Measurements from ENCODE around the gene ALPI. TPM values are rescaled to one million over a fixed set of nuclear protein-coding genes. Genes with fewer than 3 reads are reported as not detected.
A peak's percentile ranks its signal among the peaks of the same experiment; 100 is the strongest.

The ALPI gene
- polyA plus RNA-seq, 4 donors: 37.7 to 261 (median 131) TPM

GRCh38 chr2:232501331-232501771, 45.4 kb downstream of the ALPI start:
- Histone ChIP-seq H3K27ac (ENCODE audit: low read depth in 1 of 3, low read length in 2 of 3) (no peak overlapping the region), H3K4me3 (ENCODE audit: low read depth in 1 of 3, low read length in 3 of 3) (no peak overlapping the region), H3K27me3 (ENCODE audit: control insufficient read depth in 3 of 3, insufficient read depth in 3 of 3, low read length in 3 of 3) (peaks cover 0 to 48% (median 20%) of the 10 kb centered on the region in 3 donors), H3K4me1 (ENCODE audit: control insufficient read depth in 3 of 3, insufficient read depth in 2 of 3, low read depth in 1 of 3, low read length in 2 of 3) (peaks cover 0 to 22% (median 0%) of the 10 kb centered on the region in 3 donors), H3K36me3 (ENCODE audit: control insufficient read depth in 3 of 3, insufficient read depth in 2 of 3, low read depth in 1 of 3, low read length in 3 of 3) (no peaks in the 10 kb centered on the region), H3K9me3 (ENCODE audit: control insufficient read depth in 2 of 2, insufficient read depth in 1 of 2, low read depth in 1 of 2, low read length in 1 of 2) (no peaks in the 10 kb centered on the region)
- FAIRE-seq: no peak
- WGBS, 3 donors: 34 to 64% (median 39%) methylated on average over 7 to 9 of the region's 9 CpGs
- DNase-seq: peak in 1 of 2 donors; percentile 35

- no peaks in the 10 kb centered on the region for H3K9me3 ChIP-seq (ENCODE audit: control insufficient read depth in 2 of 2, insufficient read depth in 1 of 2, low read depth in 1 of 2, low read length in 1 of 2)
- H3K4me1 ChIP-seq (ENCODE audit: control insufficient read depth in 3 of 3, insufficient read depth in 2 of 3, low read depth in 1 of 3, low read length in 2 of 3): peaks cover 0 to 22% (median 0%) of the 10 kb centered on the region in 3 donors
- 49 to 54% (median 53%) methylated on average over 9 to 10 of the region's 10 CpGs for WGBS, 3 donors
- no peak for FAIRE-seq
- H3K4me3 ChIP-seq (ENCODE audit: low read depth in 1 of 3, low read length in 3 of 3): no peak overlapping the region
- H3K27me3 ChIP-seq (ENCODE audit: control insufficient read depth in 3 of 3, insufficient read depth in 3 of 3, low read length in 3 of 3): peaks cover 0 to 53% (median 20%) of the 10 kb centered on the region in 3 donors
- DNase-seq: no peak
- no peak overlapping the region for H3K27ac ChIP-seq (ENCODE audit: low read depth in 1 of 3, low read length in 2 of 3)
- no peaks in the 10 kb centered on the region for H3K36me3 ChIP-seq (ENCODE audit: control insufficient read depth in 3 of 3, insufficient read depth in 2 of 3, low read depth in 1 of 3, low read length in 3 of 3)
Measured at GRCh38 chr2:232501794-232502390, 45.9 kb downstream of the ALPI start.

- 4 to 20% (median 13%) methylated on average over 12 to 20 of the region's 21 CpGs for WGBS, 3 donors
- no peak overlapping the region for H3K4me3 ChIP-seq (ENCODE audit: low read depth in 1 of 3, low read length in 3 of 3)
- peaks cover 0 to 22% (median 0%) of the 10 kb centered on the region in 3 donors for H3K4me1 ChIP-seq (ENCODE audit: control insufficient read depth in 3 of 3, insufficient read depth in 2 of 3, low read depth in 1 of 3, low read length in 2 of 3)
- no peaks in the 10 kb centered on the region for H3K36me3 ChIP-seq (ENCODE audit: control insufficient read depth in 3 of 3, insufficient read depth in 2 of 3, low read depth in 1 of 3, low read length in 3 of 3)
- FAIRE-seq: no peak
- peaks cover 0 to 57% (median 20%) of the 10 kb centered on the region in 3 donors for H3K27me3 ChIP-seq (ENCODE audit: control insufficient read depth in 3 of 3, insufficient read depth in 3 of 3, low read length in 3 of 3)
- no peaks in the 10 kb centered on the region for H3K9me3 ChIP-seq (ENCODE audit: control insufficient read depth in 2 of 2, insufficient read depth in 1 of 2, low read depth in 1 of 2, low read length in 1 of 2)
- peak in 1 of 2 donors; percentile 51 for DNase-seq
- H3K27ac ChIP-seq (ENCODE audit: low read depth in 1 of 3, low read length in 2 of 3): no peak overlapping the region
Measured at GRCh38 chr2:232502511-232502910, 46.6 kb downstream of the ALPI start.

- peak; percentile 9 to 83 for DNase-seq
- no peak overlapping the region for H3K27ac ChIP-seq (ENCODE audit: low read depth in 1 of 3, low read length in 2 of 3)
Measured at GRCh38 chr2:232502911-232503808, 47.2 kb downstream of the ALPI start.

GRCh38 chr2:232503809-232504323, 47.9 kb downstream of the ALPI start:
- no peak overlapping the region for H3K4me3 ChIP-seq (ENCODE audit: low read depth in 1 of 3, low read length in 3 of 3)
- DNase-seq (peak in 1 of 2 donors; percentile 23), FAIRE-seq (no peak)
- no peaks in the 10 kb centered on the region for H3K36me3 ChIP-seq (ENCODE audit: control insufficient read depth in 3 of 3, insufficient read depth in 2 of 3, low read depth in 1 of 3, low read length in 3 of 3)
- H3K27ac ChIP-seq (ENCODE audit: low read depth in 1 of 3, low read length in 2 of 3): no peak overlapping the region
- 19 to 31% (median 26%) methylated on average over 16 of the region's 16 CpGs for WGBS, 3 donors
- peaks cover 0 to 61% (median 20%) of the 10 kb centered on the region in 3 donors for H3K27me3 ChIP-seq (ENCODE audit: control insufficient read depth in 3 of 3, insufficient read depth in 3 of 3, low read length in 3 of 3)
- H3K9me3 ChIP-seq (ENCODE audit: control insufficient read depth in 2 of 2, insufficient read depth in 1 of 2, low read depth in 1 of 2, low read length in 1 of 2): no peaks in the 10 kb centered on the region
- H3K4me1 ChIP-seq (ENCODE audit: control insufficient read depth in 3 of 3, insufficient read depth in 2 of 3, low read depth in 1 of 3, low read length in 2 of 3): peaks cover 0 to 22% (median 0%) of the 10 kb centered on the region in 3 donors

More at GRCh38 chr2:232502911-232503808, 47.2 kb downstream of the ALPI start:
- H3K4me3 ChIP-seq (ENCODE audit: low read depth in 1 of 3, low read length in 3 of 3): peak overlapping the region in 2 of 3 donors; percentile 12 to 37
- no peak for FAIRE-seq
- 1 to 3% (median 2%) methylated on average over 57 to 74 of the region's 75 CpGs for WGBS, 3 donors
- peaks cover 0 to 61% (median 20%) of the 10 kb centered on the region in 3 donors for H3K27me3 ChIP-seq (ENCODE audit: control insufficient read depth in 3 of 3, insufficient read depth in 3 of 3, low read length in 3 of 3)
- H3K9me3 ChIP-seq (ENCODE audit: control insufficient read depth in 2 of 2, insufficient read depth in 1 of 2, low read depth in 1 of 2, low read length in 1 of 2): no peaks in the 10 kb centered on the region
- peaks cover 0 to 22% (median 0%) of the 10 kb centered on the region in 3 donors for H3K4me1 ChIP-seq (ENCODE audit: control insufficient read depth in 3 of 3, insufficient read depth in 2 of 3, low read depth in 1 of 3, low read length in 2 of 3)
- no peaks in the 10 kb centered on the region for H3K36me3 ChIP-seq (ENCODE audit: control insufficient read depth in 3 of 3, insufficient read depth in 2 of 3, low read depth in 1 of 3, low read length in 3 of 3)

GRCh38 chr2:232504438-232504837, 48.5 kb downstream of the ALPI start:
- no peaks in the 10 kb centered on the region for H3K9me3 ChIP-seq (ENCODE audit: control insufficient read depth in 2 of 2, insufficient read depth in 1 of 2, low read depth in 1 of 2, low read length in 1 of 2)
- no peaks in the 10 kb centered on the region for H3K36me3 ChIP-seq (ENCODE audit: control insufficient read depth in 3 of 3, insufficient read depth in 2 of 3, low read depth in 1 of 3, low read length in 3 of 3)
- FAIRE-seq (no peak), DNase-seq (no peak)
- 66 to 84% (median 75%) methylated on average over 2 of the region's 2 CpGs for WGBS, 3 donors
- H3K4me3 ChIP-seq (ENCODE audit: low read depth in 1 of 3, low read length in 3 of 3): no peak overlapping the region
- peaks cover 0 to 22% (median 0%) of the 10 kb centered on the region in 3 donors for H3K4me1 ChIP-seq (ENCODE audit: control insufficient read depth in 3 of 3, insufficient read depth in 2 of 3, low read depth in 1 of 3, low read length in 2 of 3)
- H3K27ac ChIP-seq (ENCODE audit: low read depth in 1 of 3, low read length in 2 of 3): no peak overlapping the region
- peaks cover 0 to 61% (median 20%) of the 10 kb centered on the region in 3 donors for H3K27me3 ChIP-seq (ENCODE audit: control insufficient read depth in 3 of 3, insufficient read depth in 3 of 3, low read length in 3 of 3)

GRCh38 chr2:232505856-232506255, 49.9 kb downstream of the ALPI start:
- Histone ChIP-seq H3K27me3 (ENCODE audit: control insufficient read depth in 3 of 3, insufficient read depth in 3 of 3, low read length in 3 of 3) (peaks cover 0 to 57% (median 17%) of the 10 kb centered on the region in 3 donors), H3K36me3 (ENCODE audit: control insufficient read depth in 3 of 3, insufficient read depth in 2 of 3, low read depth in 1 of 3, low read length in 3 of 3) (no peaks in the 10 kb centered on the region), H3K4me3 (ENCODE audit: low read depth in 1 of 3, low read length in 3 of 3) (no peak overlapping the region), H3K4me1 (ENCODE audit: control insufficient read depth in 3 of 3, insufficient read depth in 2 of 3, low read depth in 1 of 3, low read length in 2 of 3) (peaks cover 0 to 22% (median 0%) of the 10 kb centered on the region in 3 donors), H3K9me3 (ENCODE audit: control insufficient read depth in 2 of 2, insufficient read depth in 1 of 2, low read depth in 1 of 2, low read length in 1 of 2) (no peaks in the 10 kb centered on the region), H3K27ac (ENCODE audit: low read depth in 1 of 3, low read length in 2 of 3) (no peak overlapping the region)
- DNase-seq (no peak), FAIRE-seq (no peak)
- WGBS, 3 donors: 43 to 65% (median 53%) methylated on average over 10 of the region's 10 CpGs

GRCh38 chr2:232506709-232507108, 50.8 kb downstream of the ALPI start:
- no peaks in the 10 kb centered on the region for H3K9me3 ChIP-seq (ENCODE audit: control insufficient read depth in 2 of 2, insufficient read depth in 1 of 2, low read depth in 1 of 2, low read length in 1 of 2)
- H3K36me3 ChIP-seq (ENCODE audit: control insufficient read depth in 3 of 3, insufficient read depth in 2 of 3, low read depth in 1 of 3, low read length in 3 of 3): no peaks in the 10 kb centered on the region
- DNase-seq (no peak), FAIRE-seq (no peak)
- H3K4me1 ChIP-seq (ENCODE audit: control insufficient read depth in 3 of 3, insufficient read depth in 2 of 3, low read depth in 1 of 3, low read length in 2 of 3): peaks cover 0 to 16% (median 0%) of the 10 kb centered on the region in 3 donors
- 66 to 68% (median 66%) methylated on average over 4 of the region's 4 CpGs for WGBS, 3 donors
- H3K27me3 ChIP-seq (ENCODE audit: control insufficient read depth in 3 of 3, insufficient read depth in 3 of 3, low read length in 3 of 3): peaks cover 0 to 55% (median 16%) of the 10 kb centered on the region in 3 donors
- no peak overlapping the region for H3K27ac ChIP-seq (ENCODE audit: low read depth in 1 of 3, low read length in 2 of 3)
- no peak overlapping the region for H3K4me3 ChIP-seq (ENCODE audit: low read depth in 1 of 3, low read length in 3 of 3)

All from small intestine (tissue), 7 donors.